ENCODE data around the gene NRN1L.
"Not testable (repeated sequence)": the region's sequence is repeated elsewhere in the genome, so short reads cannot be mapped to it uniquely, and the experiment has no call there.

NRN1L gene

DNA sequence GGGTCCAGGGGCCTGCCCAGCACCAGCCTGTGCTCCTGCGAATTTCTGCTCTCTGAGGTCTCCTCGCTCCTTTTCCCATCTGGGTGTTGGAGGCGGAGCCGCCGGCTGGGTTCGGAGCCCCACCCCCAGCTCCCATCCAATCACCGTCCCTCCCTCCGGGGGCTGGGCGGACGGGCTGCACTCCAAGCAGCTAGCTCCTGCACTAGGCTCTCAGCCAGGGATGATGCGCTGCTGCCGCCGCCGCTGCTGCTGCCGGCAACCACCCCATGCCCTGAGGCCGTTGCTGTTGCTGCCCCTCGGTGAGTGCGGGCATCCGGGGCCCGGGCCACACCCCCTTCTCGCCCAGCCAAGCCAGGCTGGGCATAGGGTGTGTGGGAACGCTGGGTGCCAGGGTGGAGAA is at the start of gene NRN1L:
Gene NRN1L, plus strand, starts transcription at position 202 of the 400 bp plus-strand sequence. Its CDS starts 19 bp downstream, at position 221.
- no peak for DNase-seq

- not testable (repeated sequence) for DNase-seq
Observed at GRCh38 chr16:67837190-67837589, 47.5 kb upstream of the NRN1L start.

GRCh38 chr16:67837811-67838210 is 46.9 kb upstream of the NRN1L start:
- DNase-seq, result no peak

- DNase-seq, result no peak
Observed at GRCh38 chr16:67841198-67841815, 43.4 kb upstream of the NRN1L start.

DNA sequence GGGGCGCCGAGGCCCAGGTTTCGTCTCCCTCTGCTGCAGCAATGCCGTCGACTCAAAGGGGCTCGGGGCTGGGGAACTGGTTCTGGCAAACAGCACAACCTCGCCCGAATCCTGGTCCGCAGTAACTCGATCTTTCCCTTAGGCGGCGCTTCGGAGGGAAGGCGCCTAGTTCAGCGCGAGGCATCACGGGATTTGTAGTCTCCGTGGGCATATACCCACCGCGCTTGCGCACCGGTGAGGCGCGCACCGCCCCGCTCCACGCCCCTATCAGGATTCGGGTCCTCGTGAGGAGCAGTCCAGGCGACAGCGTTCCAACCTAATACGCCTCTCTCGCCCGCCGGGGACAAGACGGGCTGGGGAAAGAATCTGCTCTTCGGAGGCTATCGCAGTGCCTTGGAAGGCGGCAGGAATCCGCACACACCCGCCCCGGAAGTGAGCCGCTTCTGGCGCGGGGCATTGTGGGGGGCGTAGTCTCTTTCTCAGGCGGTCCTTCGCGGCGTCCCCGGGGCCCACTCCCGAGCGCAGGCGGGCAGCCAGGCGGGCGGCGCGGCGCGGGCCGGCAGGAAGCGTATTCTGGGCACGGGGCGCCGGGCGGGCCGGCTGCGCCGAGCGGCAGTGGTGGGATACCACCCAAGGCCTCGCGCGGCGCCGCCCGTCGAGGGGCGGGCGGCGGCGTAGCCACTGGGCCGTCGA is 42.7 kb upstream of the NRN1L start, which contains the start of gene THAP11:
Gene THAP11, plus strand, starts transcription at position 505 of the 693 bp plus-strand sequence. CDS start 235 bp downstream, outside the sequence.
- peak; percentile 95 to 97 for DNase-seq

GRCh38 chr16:67842509-67843342 is 42.0 kb upstream of the NRN1L start:
- peak; percentile 27 to 68 for DNase-seq

DNA sequence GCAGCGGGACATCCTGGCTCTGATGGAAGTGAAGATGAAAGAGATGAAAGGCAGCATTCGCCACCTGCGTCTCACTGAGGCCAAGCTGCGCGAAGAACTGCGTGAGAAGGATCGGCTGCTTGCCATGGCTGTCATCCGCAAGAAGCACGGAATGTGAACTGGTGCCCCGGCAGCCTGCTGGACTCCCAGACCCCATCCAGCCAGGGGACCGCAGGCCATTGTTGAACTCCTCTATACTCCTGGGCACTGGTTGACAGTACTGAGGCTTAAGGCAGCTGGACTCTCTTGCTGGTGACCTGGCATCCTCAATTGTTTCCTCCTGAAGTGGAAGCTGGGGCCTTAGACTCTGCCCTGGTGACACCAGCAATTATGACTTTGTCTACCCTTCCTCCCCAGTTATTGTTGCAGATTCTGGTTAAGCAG is 41.3 kb upstream of the NRN1L start:
- no peak for DNase-seq

GRCh38 chr16:67844497-67844896 is 40.2 kb upstream of the NRN1L start:
- DNase-seq, result no peak

DNA sequence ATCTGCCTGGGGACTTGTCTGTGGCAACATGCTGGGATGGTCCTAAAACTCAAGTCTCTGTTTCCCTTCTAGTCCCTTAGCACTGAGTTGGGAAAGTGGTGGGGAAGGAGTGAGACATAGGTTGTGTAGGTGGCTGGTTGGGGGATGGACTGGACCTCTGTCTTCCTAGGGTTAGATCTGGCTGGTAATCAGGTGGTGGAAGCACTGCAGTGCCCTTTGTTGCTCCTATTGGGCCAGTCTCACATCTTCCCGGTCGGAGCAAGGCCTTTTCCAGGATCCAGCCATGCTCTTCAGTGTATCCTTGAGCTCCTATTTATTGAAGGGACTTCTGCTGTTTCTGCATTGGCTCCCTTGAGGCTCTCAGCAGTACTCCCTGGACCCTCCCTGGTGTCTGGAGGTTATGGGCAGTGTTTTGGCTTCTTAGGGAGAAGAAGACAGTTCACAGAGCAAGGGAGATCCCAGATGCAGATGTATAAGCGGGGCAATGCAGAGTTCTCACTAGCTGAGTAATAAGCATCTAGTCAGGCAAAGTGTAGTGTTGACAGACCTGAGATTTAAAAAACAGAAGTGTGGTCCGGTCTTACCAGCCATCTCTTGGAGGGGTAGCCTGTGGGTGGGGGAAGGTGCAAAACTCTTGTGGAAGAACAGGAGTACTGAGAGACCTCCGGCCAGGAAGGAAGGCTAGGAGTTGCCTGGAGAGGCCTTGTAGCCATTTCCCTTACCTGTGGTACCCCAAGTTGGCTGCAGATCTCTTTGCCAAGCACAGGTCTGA is 39.2 kb upstream of the NRN1L start:
- DNase-seq, result no peak

GRCh38 chr16:67846063-67846319 is 38.7 kb upstream of the NRN1L start:
- DNase-seq, result no peak

DNA sequence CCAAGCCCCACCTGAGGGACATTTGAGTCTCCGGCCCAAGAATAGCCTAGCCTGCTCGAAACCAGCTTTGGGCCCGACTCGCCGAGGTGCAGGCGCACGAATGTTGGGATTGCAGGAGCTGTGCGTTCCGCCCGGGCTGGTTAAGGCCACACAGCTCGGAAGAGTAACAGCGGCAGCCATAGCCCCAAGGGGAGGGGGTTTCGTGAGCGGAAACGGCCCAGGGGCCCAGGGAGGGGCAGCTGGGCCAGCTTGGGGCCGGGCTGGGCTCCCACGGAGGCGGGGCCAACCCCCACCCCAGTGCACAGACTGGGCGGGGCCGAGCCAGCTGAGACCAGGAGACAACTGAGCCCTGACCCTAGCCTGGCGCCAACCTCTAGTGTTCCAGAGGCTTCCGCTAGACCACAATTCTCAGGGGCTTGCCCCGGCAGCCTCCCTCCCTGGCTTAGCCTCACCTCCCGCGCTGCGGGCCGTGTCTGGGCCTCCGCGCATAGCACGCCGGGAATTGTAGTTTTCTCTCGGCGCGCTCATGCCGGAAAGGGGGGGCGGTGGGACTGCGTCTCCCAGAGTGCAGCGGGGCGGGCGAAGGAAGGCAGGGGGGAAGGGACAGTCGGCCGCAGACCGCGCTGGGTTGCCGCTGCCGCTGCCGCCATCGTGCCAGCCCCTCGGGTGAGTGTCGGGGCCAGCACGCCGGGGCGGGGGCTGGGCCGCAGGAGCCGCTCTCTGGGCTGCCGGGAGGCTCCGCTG is 38.2 kb upstream of the NRN1L start, which contains the start of gene NUTF2:
Gene NUTF2, plus strand, starts transcription at position 614 of the 744 bp plus-strand sequence. CDS start 18,198 bp downstream, outside the sequence.
- peak; percentile 90 to 94 for DNase-seq

- DNase-seq, result no peak
Observed at GRCh38 chr16:67847064-67847861, 37.4 kb upstream of the NRN1L start, which contains the start of gene CENPT. CENPT (minus strand) TSS chr16:67847693; CDS start chr16:67833859, 13,834 bp downstream.

GRCh38 chr16:67848118-67848517 is 36.6 kb upstream of the NRN1L start:
- DNase-seq, result no peak

DNA sequence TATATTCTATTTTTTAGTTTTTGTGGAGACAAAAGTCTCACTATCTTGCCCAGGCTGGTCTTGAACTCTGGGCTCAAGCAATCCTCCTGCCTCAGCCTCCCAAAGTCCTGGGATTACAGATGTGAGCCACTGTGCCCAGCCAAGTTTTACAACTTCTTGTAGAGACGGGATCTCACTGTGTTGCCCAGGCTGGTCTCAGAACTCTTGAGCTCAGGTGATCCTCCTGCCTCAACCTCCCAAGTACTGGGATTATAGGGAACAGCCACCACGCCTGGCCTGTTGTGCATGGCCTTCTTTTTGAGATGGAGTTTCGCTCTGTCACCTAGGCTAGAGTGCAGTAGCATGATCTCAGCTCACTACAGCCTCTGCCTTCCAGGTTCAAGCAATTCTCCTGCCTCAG is 31.0 kb upstream of the NRN1L start:
- DNase-seq, result no peak

GRCh38 chr16:67855789-67856188 is 28.9 kb upstream of the NRN1L start:
- no peak for DNase-seq

DNA sequence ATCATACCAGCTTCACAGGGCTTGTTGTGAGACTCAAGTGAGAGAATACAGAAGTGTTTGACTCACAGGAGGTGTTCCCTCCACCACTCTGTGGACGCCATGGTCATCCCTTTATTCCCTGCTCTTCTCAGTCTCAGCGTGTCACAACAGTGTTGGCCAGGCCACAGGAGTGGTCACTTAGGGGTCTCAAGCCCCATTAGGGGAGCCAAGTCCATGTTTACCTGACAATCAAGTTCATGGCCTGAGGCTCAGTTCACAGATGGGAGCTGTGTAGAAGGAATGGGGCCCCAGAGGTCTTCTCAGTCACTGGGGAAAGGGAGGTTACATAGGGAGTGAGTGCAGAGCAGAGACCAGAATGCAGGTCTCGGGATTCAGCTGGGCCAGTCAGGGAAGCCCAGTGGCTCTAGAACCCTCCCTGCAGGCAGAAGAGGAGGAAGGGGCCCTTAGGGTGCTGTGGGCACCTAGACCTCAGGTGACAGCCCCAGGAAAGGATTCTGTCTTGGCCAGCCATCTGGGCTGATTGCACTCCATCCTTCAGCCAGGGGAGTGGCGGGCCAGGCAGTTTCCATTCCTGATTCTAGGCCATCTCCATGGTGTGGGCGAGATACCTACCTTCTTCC is 27.6 kb upstream of the NRN1L start:
- DNase-seq, result no peak

GRCh38 chr16:67857547-67858233 is 27.0 kb upstream of the NRN1L start:
- peak in 1 of 2 donors; percentile 56 for DNase-seq

DNA sequence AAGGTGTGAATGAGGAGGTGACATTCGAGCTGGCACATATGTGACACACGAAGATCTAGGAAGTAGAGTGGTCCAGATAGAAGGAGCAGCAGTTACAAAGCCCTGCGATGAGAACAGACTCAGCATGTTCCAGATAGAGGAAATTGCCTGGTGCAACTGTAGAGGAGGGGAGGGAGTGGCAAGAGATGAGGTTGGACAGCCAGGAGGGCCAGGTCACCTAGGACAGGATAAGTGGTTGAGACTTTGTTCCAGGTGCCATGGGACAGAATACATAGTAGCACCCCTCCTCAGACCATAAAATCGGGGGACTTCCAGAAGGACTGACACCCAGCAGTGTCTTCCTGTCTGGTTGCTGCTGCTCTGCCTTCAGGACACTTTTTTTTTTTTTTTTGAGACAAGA is 26.2 kb upstream of the NRN1L start:
- no peak for DNase-seq

DNA sequence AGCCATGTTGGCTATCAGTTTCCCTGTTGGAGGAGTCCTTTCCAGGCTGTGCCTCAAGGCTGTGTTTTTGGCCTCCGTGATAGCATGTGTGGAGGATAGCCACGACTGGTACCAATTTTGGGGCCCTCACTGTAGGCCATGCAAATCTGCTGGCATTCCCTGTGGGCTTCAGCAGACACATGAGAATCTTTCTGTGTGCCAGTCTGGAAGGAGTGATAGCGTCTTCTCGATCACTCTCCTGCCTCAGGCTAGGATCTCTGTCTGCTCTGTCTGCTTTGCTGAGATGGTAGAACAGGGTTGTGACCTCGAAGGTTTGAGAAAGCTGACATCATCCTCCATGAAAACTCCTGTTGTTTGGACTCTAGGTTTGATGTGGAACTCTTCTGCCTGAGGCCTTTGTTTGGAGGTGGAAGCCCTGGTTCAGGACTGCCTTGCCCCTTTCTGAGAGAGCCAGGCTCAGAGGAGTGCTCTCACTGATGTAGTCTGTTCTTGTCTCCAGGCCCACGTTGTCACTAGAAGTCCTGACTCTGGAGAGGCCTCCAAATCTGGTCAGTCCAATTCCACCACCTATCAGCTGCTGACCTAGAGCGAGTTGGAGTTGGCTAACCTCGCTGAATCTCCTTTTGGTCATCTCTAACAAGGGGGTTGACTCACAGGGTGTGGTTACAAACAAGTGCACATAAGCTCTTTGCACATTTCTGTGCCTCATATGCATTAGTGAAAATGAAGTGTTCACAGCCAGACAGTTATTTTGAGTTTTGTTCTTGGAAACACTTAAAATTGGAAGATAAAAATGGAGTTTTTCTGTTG is 23.9 kb upstream of the NRN1L start:
- no peak for DNase-seq

Measured in bone marrow (tissue), 2 donors.